Activated naive CD8-positive, alpha-beta T cell treated with anti-CD3 and anti-CD28 coated beads, Interleukin-2, amount 50 U/mL, for 24 hours (primary cell): Measurements from ENCODE around the gene NEDD4L.
"Not testable (repeated sequence)": the region's sequence is repeated elsewhere in the genome, so short reads cannot be mapped to it uniquely, and the experiment has no call there.

Source experiments
- ATAC-seq: fragments of 150-1000 bp; cut with Tn5 transposase; one replicate; pipeline ENCODE4 v1.10.0; 2021
- DNase-seq: peaks from one replicate; pipeline ENCODE4 v3.0.0; 2021
- H3K27ac Mint-ChIP-seq: one replicate; pipeline ENCODE4 v1.8.0; 2021; ENCODE audit warnings: mild to moderate bottlenecking, mixed read lengths
- H3K27me3 Mint-ChIP-seq: one replicate; pipeline ENCODE4 v1.8.0; 2021; ENCODE audit warnings: mixed read lengths
- H3K36me3 Mint-ChIP-seq: one replicate; pipeline ENCODE4 v1.8.0; 2021; ENCODE audit warnings: low read depth, mixed read lengths
- H3K4me1 Mint-ChIP-seq: one replicate; pipeline ENCODE4 v1.8.0; 2021; ENCODE audit warnings: mixed read lengths
- H3K4me3 Mint-ChIP-seq: one replicate; pipeline ENCODE4 v1.8.0; 2021; ENCODE audit warnings: mild to moderate bottlenecking, moderate library complexity, mixed read lengths
- H3K9me3 Mint-ChIP-seq: one replicate; pipeline ENCODE4 v1.8.0; 2021; ENCODE audit warnings: mixed read lengths

Gene NEDD4L

GRCh38 chr18:58041633-58042032 lies 2.4 kb upstream of the NEDD4L start:
- no peak for ATAC-seq
- no peaks in the 10 kb centered on the region for H3K9me3 Mint-ChIP-seq
- no peak overlapping the region for H3K4me3 Mint-ChIP-seq
- DNase-seq = no peak
- H3K27me3 Mint-ChIP-seq = peaks cover 26% of the 10 kb centered on the region
- peaks cover 30% of the 10 kb centered on the region for H3K4me1 Mint-ChIP-seq
- H3K27ac Mint-ChIP-seq = no peak overlapping the region
- H3K36me3 Mint-ChIP-seq = no peaks in the 10 kb centered on the region

GRCh38 chr18:58042826-58043490 lies 1.1 kb upstream of the NEDD4L start:
- ATAC-seq (no peak), DNase-seq (no peak)
- no peaks in the 10 kb centered on the region for H3K36me3 Mint-ChIP-seq
- peak overlapping the region; percentile 80 for H3K4me3 Mint-ChIP-seq
- H3K9me3 Mint-ChIP-seq = no peaks in the 10 kb centered on the region
- peaks cover 30% of the 10 kb centered on the region for H3K4me1 Mint-ChIP-seq
- peaks cover 21% of the 10 kb centered on the region for H3K27me3 Mint-ChIP-seq
- peak overlapping the region; percentile 76 for H3K27ac Mint-ChIP-seq

GRCh38 chr18:58044370-58045241 lies 580 bp downstream of the NEDD4L start:
- Mint-ChIP-seq H3K4me3 (peak overlapping the region; percentile 91), H3K4me1 (peaks cover 28% of the 10 kb centered on the region), H3K9me3 (no peaks in the 10 kb centered on the region), H3K36me3 (no peaks in the 10 kb centered on the region), H3K27ac (peak overlapping the region; percentile 76), H3K27me3 (peaks cover 21% of the 10 kb centered on the region)
- peak; percentile 37 for ATAC-seq
- peak; percentile 72 for DNase-seq

- Mint-ChIP-seq H3K4me3 (peak overlapping the region; percentile 91), H3K36me3 (no peaks in the 10 kb centered on the region), H3K27me3 (peaks cover 21% of the 10 kb centered on the region), H3K4me1 (peaks cover 28% of the 10 kb centered on the region), H3K27ac (peak overlapping the region; percentile 76), H3K9me3 (no peaks in the 10 kb centered on the region)
- peak; percentile 43 for DNase-seq
- no peak for ATAC-seq
Observed at GRCh38 chr18:58045242-58046092, 1.4 kb downstream of the NEDD4L start.

- Mint-ChIP-seq H3K27ac (no peak overlapping the region), H3K27me3 (peaks cover 19% of the 10 kb centered on the region), H3K4me1 (peaks cover 27% of the 10 kb centered on the region), H3K36me3 (no peaks in the 10 kb centered on the region), H3K4me3 (peak overlapping the region; percentile 91), H3K9me3 (no peaks in the 10 kb centered on the region)
- DNase-seq = no peak
- ATAC-seq = no peak
Observed at GRCh38 chr18:58046093-58046793, 2.2 kb downstream of the NEDD4L start.

- Mint-ChIP-seq H3K27me3 (peaks cover 18% of the 10 kb centered on the region), H3K4me3 (no peak overlapping the region), H3K27ac (no peak overlapping the region), H3K36me3 (no peaks in the 10 kb centered on the region), H3K9me3 (no peaks in the 10 kb centered on the region), H3K4me1 (peaks cover 22% of the 10 kb centered on the region)
- ATAC-seq (no peak), DNase-seq (no peak)
Observed at GRCh38 chr18:58046794-58047555, 2.9 kb downstream of the NEDD4L start.

- Mint-ChIP-seq H3K9me3 (no peaks in the 10 kb centered on the region), H3K4me1 (peaks cover 19% of the 10 kb centered on the region), H3K27me3 (peaks cover 15% of the 10 kb centered on the region), H3K36me3 (no peaks in the 10 kb centered on the region), H3K27ac (no peak overlapping the region), H3K4me3 (no peak overlapping the region)
- no peak for DNase-seq
- no peak for ATAC-seq
Observed at GRCh38 chr18:58047556-58047882, 3.5 kb downstream of the NEDD4L start.

- Mint-ChIP-seq H3K36me3 (no peaks in the 10 kb centered on the region), H3K27me3 (peaks cover 12% of the 10 kb centered on the region), H3K4me1 (peaks cover 13% of the 10 kb centered on the region), H3K4me3 (no peak overlapping the region), H3K27ac (no peak overlapping the region), H3K9me3 (no peaks in the 10 kb centered on the region)
- DNase-seq (no peak), ATAC-seq (no peak)
Observed at GRCh38 chr18:58048081-58048642, 4.1 kb downstream of the NEDD4L start.

- Mint-ChIP-seq H3K4me3 (no peak overlapping the region), H3K36me3 (peaks cover 3% of the 10 kb centered on the region), H3K27ac (no peak overlapping the region), H3K4me1 (peaks cover 10% of the 10 kb centered on the region), H3K9me3 (no peaks in the 10 kb centered on the region), H3K27me3 (peaks cover 10% of the 10 kb centered on the region)
- ATAC-seq = no peak
- DNase-seq = no peak
Observed at GRCh38 chr18:58049000-58049688, 5.1 kb downstream of the NEDD4L start.

GRCh38 chr18:58050963-58051362 lies 6.9 kb downstream of the NEDD4L start:
- DNase-seq, H3K27me3 Mint-ChIP-seq, H3K27ac Mint-ChIP-seq, H3K4me3 Mint-ChIP-seq, H3K9me3 Mint-ChIP-seq, H3K36me3 Mint-ChIP-seq, ATAC-seq, H3K4me1 Mint-ChIP-seq: not testable (repeated sequence)

GRCh38 chr18:58051765-58052460 lies 7.9 kb downstream of the NEDD4L start:
- DNase-seq (no peak), ATAC-seq (no peak)
- Mint-ChIP-seq H3K36me3 (peaks cover 3% of the 10 kb centered on the region), H3K27me3 (no peaks in the 10 kb centered on the region), H3K4me1 (no peaks in the 10 kb centered on the region), H3K4me3 (no peak overlapping the region), H3K9me3 (no peaks in the 10 kb centered on the region), H3K27ac (no peak overlapping the region)

GRCh38 chr18:58052960-58053359 lies 8.9 kb downstream of the NEDD4L start:
- no peak for DNase-seq
- H3K27me3 Mint-ChIP-seq = no peaks in the 10 kb centered on the region
- no peak overlapping the region for H3K4me3 Mint-ChIP-seq
- peaks cover 3% of the 10 kb centered on the region for H3K36me3 Mint-ChIP-seq
- no peak overlapping the region for H3K27ac Mint-ChIP-seq
- H3K9me3 Mint-ChIP-seq = no peaks in the 10 kb centered on the region
- no peaks in the 10 kb centered on the region for H3K4me1 Mint-ChIP-seq
- ATAC-seq = no peak
